GM19043 (cell line): ENCODE results near the gene KBTBD13.
"Not testable (repeated sequence)": the region's sequence is repeated elsewhere in the genome, so short reads cannot be mapped to it uniquely, and the experiment has no call there.

Experiments used
- ATAC-seq: cut with Tn5 transposase; IDR thresholded peaks from one replicate; pipeline ENCODE4 v1.9.1; 2021; ENCODE audit warnings: low read depth; ENCODE audit not compliant: unreplicated experiment

Gene KBTBD13

DNA sequence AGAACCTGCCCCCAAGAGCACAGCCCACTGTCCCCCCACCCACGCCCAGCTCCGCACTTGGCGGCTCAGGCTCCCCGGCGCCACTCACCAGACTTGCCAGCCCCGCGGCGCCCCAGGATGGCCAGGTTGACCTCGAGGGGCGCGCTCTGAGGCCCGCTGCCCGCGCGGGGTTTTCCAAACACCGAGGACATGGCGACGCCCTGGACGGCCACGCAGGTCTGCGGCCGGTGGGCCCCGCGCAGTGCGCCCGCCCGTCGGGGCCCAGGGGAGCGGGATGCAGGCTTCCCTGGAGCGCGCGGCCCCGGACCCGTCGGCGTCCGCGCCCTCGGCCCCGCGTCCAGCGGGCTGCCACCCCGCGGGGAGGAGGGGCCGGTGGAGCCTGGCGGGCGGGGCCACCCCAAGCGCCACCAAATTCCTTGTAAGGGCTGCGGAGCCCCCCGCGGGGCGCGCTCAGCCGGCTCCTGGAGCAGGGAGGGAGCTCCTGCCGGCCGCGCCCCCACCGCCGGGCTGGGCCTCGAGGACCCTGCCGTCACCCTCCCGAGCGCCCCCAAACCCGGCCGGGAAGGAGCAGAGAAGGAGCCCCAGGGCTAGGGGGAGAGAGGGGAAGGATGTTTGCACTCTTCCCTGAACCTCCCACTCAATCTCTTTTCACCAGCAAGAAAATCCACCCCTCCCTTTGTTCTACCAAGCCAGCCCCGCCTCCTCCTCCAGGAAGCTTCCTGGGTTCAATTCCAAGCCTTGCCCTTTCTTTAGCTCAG, 8.7 kb upstream of the KBTBD13 start, which contains the start of gene RASL12:
TSS of gene RASL12 (minus strand) at position 347 of the 758 bp plus-strand sequence. CDS start at position 191, 156 bp downstream.
- no peak for ATAC-seq

DNA sequence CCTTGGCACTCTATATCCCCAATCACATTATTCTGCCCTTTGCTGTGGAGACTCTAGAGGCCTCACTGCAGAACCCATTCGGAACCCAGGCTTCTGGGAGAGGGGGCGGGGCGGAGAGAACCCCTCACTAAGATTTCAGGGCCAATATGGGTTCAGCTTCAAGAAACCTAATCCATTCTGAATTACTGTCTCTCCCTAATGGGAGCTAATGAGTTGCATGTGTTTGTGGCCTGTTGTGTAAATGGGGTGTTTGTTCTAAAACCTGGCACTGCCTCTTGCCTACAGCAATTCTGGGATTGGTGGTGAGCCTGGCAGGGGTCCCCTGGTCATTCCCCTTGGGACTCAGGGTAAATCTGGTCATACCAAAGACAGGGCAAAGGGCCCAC, 8.2 kb upstream of the KBTBD13 start:
- no peak for ATAC-seq

DNA sequence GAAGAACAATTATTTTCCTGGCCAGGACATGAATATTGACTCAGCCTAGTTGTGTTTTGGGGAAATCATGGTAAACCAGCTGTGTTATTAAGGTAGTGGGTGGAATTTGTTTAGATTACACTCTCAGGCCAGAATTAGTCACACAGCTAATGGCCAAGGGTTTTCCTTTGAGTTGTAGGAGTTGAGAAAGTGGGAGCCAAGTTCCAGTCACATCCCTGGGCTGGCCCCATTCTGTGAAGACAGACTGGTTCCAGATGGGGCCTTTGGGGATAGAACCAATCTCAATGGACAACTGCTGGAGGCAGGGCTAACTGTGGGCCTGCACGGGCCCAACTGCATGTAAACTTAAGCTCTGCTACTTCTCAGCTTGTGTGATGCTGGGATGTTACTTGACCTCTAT, 7.4 kb upstream of the KBTBD13 start:
- ATAC-seq: no peak

DNA sequence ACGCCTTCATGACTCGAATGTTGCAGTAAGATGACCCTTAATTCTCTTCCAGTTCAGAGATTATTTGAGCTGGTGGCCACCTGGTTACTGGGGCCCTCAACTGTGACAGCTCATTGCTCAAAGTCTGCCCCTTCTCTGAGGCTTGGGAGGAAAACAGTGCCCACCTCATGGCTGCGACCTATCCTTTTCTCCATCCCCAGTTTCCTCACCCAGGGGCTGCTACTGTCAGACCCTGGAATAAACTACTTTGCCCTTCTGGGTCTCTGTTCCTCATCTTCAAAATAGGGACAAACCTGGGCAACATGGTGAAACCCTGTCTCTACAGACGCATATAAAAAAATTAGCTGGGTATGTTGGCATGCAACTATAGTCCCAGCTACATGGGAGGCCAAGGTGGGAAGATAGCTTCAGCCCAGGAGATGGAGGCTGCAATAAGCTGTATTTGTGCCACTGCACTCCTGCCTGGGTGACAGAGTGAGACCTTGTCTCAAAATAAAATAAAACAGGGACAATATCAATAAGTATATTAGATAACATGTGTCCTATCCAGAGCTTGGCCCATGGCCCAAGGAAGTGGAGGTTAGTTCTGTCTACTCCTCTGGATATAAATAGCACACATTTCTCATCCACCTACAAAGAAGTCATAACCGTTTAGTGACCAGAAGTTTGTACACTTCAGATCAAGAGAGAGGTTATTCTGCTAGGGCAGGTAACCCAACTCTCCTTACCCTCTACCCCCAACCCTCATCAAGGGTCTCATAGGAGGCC, 6.6 kb upstream of the KBTBD13 start:
- no peak for ATAC-seq

DNA sequence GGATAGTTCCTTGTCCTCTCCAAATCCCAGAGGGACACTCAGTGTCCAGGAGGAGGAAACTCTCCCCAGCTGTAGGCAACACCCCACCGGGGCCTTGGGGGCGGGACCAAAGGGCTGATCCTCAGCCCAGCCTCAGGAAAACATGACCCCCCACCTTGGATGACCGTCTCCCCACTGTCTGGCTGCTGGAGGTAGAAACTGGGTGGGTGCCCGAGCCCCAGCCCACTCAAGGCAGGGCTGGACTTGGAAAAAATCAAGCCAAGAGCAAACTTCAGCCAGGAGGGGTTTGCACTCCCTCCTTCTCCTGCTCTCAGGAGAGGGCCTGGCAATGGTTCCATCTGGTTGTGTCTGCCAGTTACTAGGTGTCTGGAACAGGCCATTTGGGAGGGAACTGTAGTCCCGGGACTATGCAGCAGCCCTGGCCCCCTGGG, 5.2 kb upstream of the KBTBD13 start:
- ATAC-seq: no peak

DNA sequence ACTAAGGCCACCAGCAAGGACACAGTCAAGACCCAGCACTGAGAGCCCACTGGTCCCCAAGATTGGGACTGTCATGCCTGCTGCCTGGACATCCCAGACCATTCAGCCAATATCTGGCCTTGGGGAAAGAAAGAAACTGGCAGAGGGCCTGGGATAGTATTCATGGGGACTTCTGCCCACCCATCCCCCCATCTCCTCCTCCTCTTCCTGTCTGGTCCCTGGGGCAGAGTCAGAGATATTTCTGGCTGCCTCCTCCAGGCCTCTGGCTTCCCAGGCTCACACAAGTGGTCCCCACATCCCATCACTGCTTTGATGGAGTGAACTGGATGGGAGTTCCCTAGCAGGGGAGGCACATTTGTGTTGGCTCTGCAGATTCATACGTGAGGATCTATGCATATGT, 4.5 kb upstream of the KBTBD13 start:
- no peak for ATAC-seq

DNA sequence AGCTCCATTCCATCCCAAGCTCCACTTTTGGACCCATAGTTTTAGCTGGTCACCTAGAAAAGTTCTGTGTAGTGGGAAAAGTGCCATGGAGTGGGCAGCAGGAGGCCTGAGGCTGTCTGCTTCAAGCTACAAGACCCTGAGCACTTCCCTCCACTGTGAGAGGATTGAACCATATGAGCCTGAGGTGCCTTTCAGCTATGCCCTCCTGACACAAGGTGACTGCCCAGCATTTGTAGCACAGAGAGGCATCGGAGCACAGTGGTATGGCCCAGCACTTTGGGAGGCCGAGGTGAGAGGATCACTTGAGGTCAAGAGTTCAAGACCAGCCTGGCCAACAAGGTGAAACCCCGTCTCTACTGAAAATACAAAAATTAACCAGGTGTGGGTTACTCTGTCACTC, 3.9 kb upstream of the KBTBD13 start:
- ATAC-seq: no peak

DNA sequence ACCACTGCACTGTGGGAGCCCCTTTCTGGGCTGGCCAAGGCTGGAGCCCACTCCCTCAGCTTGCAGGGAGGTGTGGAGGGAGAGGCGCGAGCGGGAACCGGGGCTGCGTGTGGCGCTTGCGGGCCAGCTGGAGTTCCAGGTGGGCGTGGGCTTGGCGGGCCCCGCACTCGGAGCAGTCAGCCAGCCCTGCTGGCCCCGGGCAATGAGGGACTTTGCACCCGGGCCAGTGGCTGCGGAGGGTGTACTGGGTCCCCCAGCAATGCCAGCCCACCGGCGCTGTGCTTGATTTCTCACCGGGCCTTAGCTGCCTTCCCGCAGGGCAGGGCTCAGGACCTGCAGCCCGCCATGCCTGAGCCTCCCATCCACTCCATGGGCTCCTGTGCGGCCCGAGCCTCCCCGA, 1.6 kb upstream of the KBTBD13 start:
- ATAC-seq: not testable (repeated sequence)

DNA sequence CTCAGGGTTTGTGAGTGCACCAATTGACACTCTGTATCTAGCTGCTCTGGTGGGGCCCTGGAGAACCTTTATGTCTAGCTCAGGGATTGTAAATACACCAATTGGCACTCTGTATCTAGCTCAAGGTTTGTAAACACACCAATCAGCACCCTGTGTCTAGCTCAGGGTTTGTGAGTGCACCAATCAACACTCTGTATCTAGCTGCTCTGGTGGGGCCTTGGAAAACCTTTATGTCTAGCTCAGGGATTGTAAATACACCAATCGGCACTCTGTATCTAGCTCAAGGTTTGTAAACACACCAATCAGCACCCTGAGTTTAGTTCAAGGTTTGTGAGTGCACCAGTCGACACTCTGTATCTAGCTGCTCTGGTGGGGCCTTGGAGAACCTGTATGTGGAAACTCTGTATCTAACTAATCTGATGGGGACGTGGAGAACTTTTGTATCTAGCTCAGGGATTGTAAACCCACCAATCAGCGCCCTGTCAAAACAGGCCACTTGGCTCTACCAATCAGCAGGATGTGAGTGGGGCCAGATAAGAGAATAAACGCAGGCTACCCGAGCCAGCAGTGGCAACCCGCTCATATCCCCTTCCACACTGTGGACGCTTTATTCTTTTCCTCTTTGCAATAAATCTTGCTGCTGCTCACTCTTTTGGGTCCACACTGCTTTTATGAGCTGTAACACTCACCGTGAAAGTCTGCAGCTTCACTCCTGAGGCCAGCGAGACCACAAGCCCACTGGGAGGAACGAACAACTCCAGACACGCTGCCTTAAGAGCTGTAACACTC, 745 bp upstream of the KBTBD13 start:
- ATAC-seq: not testable (repeated sequence)

DNA sequence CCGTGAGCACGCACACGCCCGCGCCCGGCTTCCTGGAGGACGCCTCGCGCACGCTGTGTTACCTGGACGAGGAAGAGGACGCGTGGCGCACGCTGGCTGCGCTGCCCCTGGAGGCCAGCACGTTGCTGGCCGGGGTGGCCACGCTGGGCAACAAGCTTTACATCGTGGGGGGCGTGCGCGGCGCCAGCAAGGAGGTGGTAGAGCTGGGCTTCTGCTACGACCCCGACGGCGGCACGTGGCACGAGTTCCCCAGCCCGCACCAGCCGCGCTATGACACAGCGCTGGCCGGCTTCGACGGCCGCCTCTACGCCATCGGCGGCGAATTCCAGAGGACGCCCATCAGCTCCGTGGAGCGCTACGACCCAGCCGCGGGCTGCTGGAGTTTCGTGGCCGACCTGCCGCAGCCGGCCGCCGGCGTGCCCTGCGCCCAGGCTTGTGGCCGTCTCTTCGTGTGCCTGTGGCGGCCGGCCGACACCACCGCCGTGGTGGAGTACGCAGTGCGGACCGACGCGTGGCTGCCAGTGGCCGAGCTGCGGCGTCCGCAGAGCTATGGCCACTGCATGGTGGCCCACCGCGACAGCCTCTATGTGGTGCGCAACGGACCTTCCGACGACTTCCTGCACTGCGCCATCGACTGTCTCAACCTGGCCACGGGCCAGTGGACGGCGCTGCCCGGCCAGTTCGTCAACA, 890 bp downstream of the KBTBD13 start:
- ATAC-seq: no peak

DNA sequence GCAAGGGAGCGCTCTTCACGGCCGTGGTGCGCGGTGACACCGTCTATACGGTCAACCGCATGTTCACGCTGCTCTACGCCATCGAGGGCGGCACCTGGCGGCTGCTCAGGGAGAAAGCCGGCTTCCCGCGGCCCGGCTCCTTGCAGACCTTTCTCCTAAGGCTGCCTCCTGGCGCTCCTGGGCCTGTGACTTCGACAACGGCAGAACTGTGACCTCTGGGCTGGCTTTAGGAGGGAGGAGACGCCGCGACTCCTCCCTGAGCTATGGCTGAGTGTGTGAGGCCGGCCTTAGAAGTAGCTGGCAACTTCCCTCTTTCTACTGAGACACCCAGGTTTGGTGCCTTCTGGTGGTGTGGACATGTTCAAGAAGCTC, 1.4 kb downstream of the KBTBD13 start:
- no peak for ATAC-seq

DNA sequence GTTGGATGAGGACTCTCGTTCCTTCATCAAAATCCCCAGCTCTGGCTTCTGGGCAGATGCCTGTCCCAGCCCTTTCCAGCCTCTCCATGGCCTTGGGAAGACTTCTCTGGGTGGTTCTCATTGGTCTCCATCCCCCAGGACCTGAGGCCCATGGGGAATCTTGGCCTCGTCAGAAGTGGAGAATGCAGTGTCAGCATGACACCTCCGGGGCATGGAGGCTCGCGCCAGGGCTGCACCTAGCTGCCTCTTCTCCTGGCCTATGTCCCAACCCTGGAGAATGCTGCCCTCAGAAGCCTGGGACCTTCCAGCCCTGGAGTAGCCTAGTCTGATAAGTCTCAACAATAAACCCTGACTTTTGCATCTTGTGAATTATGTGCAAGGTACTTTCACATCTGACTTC, 3.0 kb downstream of the KBTBD13 start:
- ATAC-seq: no peak

DNA sequence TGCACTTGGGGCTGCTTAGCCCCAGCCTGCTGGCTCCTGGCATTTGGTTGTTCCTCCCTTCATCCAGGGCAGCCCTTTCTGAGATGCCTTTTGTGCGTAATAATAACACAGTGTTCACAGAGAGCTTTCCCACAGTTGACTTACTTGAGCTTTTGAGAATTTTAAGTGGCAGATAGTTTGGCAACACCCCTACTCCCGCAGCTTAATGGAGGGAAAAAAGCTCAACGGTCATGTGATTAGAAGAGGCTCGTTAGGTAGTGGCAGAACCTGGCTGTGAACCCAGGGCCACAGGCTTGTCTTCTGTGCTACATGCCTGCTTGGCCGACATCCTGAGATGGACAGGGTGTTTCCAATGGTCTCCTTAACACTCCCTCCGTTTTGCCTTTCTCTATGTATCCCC, 4.7 kb downstream of the KBTBD13 start:
- ATAC-seq: no peak

DNA sequence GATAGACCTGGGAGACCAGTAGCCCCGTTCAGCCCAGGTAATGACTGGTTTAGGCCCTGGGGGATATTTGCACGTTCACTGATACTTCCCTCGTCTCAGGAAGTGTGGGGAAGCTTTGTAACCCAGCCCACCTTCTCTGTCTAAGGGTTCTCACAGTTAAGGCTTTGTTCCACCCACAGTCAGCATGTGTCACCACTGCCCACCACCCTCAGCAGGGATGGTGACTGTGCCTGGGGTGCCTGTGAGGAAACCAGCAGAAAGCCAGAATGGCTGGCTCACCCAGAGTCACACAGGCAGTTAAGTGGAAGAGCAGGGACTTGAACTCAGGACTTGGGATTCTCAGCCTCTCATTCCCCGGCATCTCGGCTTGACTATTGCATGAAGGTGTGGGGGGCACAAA, 5.2 kb downstream of the KBTBD13 start:
- ATAC-seq: no peak

DNA sequence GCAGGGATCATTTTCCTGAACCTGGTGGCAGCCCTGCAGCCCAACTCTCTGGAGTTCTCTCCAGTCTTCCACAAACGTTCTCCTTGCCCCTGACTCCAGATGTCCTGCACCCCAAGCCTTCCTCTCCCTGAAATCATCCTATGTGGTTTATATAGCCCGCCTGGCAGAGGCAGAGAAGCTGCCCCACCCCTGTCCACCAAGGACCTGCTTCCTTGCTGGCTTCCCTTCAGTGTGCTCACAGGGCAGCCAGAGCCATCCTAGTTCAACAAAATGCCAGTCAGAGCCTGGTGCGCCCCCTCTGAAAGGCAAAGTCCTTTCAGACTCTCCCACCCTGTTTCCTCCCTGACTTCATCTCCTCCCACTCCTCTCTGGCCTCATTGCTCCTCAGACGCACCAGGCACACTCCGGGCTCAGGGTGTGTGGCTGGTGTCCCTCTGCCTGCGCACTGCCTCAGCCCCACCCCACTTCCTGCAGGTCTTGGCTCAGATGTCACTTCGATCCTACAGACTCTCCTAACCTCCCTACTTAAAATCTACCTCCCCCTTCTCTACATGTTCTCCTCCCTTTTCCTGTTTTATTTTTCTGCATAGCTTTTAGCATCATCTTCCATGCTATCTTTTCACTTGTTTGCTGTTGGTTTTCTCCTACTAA, 5.9 kb downstream of the KBTBD13 start:
- no peak for ATAC-seq

DNA sequence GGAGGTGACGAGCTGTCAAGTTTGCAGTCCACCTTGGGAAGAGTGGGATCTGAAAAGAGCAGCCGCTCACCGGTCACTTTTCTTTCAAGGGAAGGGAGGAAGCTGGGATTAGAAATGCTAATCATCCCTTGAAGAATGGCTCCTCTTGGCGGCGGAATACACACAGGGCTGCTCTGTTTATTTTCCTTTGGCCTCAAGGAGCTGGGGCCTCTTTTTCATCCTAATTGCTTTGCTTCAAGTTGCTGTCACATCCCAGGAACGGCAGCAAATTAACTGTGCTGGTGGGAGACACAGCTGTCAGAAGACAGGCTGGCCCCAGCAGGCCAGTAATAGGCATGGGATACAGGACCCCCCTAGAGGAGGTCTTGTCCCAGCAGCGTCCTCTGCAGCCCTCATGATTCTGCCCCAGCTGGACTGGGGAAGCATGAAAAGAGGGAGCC, 6.7 kb downstream of the KBTBD13 start:
- no peak for ATAC-seq

DNA sequence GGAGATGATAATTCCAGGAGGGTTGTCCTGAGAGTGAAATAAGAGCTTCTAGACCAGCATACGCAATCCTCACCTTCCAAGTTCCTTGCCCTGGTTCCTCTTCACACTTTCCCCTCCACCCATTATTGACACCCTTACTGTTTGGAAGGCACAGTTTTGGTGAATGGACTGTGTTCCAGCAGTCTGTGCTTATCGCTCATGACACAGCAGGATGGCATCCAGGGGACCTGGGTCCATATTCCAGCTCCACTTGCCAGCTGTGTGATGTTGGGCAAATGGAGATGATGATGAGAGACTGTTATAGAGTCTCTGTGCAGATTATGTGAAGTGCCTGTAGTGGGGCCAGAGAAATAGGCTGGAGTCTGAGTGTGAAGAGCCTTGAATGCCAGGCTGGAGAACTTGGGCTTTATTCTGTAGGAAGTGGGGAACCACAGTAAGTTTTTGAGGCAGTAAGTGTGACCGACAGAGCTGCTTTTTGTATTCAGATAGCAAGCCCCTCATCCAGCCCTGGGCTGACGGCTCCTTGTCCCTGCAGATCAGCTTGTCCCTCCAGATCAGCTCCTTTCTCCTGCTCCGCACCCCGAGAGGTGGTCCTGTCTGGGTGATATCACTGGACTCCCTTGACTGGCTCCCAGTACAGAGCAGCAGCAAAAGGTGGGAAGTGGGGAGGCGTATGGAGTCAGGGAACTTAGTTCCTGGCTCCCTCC, 8.1 kb downstream of the KBTBD13 start:
- ATAC-seq: no peak

DNA sequence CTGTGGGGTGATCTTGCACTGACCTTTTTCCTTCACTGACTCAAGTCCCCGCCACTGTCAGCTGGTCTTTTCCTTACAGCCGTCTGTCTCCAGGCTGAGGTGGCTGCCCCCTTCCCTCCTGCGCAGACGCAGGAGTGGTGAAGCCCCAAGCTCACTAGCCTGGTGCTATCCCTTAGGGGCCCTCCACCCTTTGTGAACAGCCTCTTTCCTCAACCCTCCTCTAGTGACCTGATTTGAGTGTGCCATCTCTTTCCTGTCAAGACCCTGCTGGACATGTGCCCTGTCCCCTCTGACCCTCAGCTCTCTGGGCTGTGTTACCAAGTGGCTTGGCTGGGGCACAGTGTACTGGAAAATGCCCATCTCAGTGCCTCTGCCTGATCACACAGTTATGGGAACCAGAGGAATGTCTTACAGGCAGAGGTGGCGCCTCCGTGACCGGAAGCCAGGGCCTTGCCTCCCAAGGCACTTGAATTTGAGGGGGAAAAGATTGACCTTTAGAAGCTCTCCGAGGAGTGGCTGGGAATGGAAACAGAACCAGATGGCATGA, 8.7 kb downstream of the KBTBD13 start:
- ATAC-seq: no peak

DNA sequence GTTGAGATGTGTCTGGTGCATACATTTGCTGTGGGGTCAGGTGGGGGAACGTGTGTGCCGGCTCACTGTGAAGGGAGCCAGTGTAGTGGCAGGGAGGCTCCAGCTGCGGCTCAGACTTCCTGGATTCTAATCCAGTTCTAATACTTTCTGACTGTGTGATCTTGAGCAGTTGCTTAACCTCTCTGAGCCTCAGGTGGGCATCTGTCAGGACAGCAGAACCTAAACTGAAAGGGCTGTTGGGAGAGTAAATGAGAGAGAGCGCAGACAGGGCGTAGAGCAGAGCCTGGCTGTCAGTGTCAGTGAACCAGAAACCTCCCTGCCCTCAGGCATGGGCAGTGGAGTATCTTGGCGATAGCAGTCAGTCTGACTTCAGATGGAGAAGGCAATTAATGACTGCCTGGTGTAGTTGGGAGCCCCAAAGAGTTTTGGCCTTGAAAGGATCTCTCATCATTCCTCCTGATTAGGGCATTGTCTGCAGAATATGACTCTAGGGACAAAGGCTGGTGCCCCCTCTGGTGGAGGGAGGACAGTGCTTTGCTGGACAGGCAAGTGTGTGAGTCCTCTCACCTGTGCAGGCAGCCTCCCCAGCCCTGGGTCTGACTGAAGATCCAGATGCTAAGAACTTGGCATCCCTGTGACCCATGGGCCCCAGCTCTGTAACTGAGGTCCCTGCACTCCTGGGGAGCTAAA, 9.6 kb downstream of the KBTBD13 start:
- no peak for ATAC-seq
